Activated CD4-positive, alpha-beta memory T cell treated with anti-CD3 and anti-CD28 coated beads for 36 hours (primary cell): ENCODE results near the gene FHDC1. TPM values are rescaled to one million over a fixed set of nuclear protein-coding genes. Genes with fewer than 3 reads are reported as not detected.

ENCODE experiments used
- CTCF ChIA-PET: fragments of 350-600 bp; sonication (Branson Sonifier 250); formaldehyde crosslinking; loops from one replicate; lab custom pipeline; 2021; ENCODE audit warnings: antibody characterized with exemption, inconsistent platforms; lab: Charles Lee
- POLR2A ChIA-PET: fragments of 350-600 bp; sonication (Branson Sonifier 250); formaldehyde crosslinking; loops from one replicate; lab custom pipeline; 2021; ENCODE audit warnings: antibody characterized with exemption; lab: Charles Lee
- DNase-seq: peaks from one replicate; pipeline ENCODE4 v3.0.0-alpha.2; 2020
- H3K27ac Mint-ChIP-seq: one replicate; pipeline ENCODE4 v1.8.0; 2021; ENCODE audit warnings: mixed read lengths
- H3K27me3 Mint-ChIP-seq: one replicate; pipeline ENCODE4 v1.8.0; 2021; ENCODE audit warnings: mixed read lengths
- H3K36me3 Mint-ChIP-seq: one replicate; pipeline ENCODE4 v1.8.0; 2021; ENCODE audit warnings: mixed read lengths
- H3K4me1 Mint-ChIP-seq: one replicate; pipeline ENCODE4 v1.8.0; 2021; ENCODE audit warnings: low read depth, mixed read lengths
- H3K4me3 Mint-ChIP-seq: one replicate; pipeline ENCODE4 v1.8.0; 2021; ENCODE audit warnings: mild to moderate bottlenecking, mixed read lengths
- H3K9me3 Mint-ChIP-seq: one replicate; pipeline ENCODE4 v1.8.0; 2021; ENCODE audit warnings: mixed read lengths
- intact Hi-C: fragments of 100-400 bp; cut with micrococcal nuclease; formaldehyde crosslinking; loops from one replicate; pipeline ENCODE4 v1.15.1; 2023
- total RNA-seq, 2 experiments: library from RNA; stranded (reverse); gene quantifications; one replicate each; pipeline ENCODE4 v1.2.3, GENCODE V29; 2021

FHDC1 gene
- total RNA-seq, 2 experiments from 2014 or later: 0.07 TPM

GRCh38 chr4:153022241-153022715, 86.2 kb downstream of the FHDC1 start:
- no peaks in the 10 kb centered on the region for H3K27me3 Mint-ChIP-seq
- intact Hi-C loops: no loop called here
- no peak for DNase-seq
- no peak overlapping the region for H3K4me3 Mint-ChIP-seq
- no peaks in the 10 kb centered on the region for H3K9me3 Mint-ChIP-seq
- H3K4me1 Mint-ChIP-seq: no peaks in the 10 kb centered on the region
- H3K36me3 Mint-ChIP-seq: no peaks in the 10 kb centered on the region
- POLR2A ChIA-PET: no interaction called here
- no peak overlapping the region for H3K27ac Mint-ChIP-seq
- CTCF ChIA-PET: no interaction called here

DNA sequence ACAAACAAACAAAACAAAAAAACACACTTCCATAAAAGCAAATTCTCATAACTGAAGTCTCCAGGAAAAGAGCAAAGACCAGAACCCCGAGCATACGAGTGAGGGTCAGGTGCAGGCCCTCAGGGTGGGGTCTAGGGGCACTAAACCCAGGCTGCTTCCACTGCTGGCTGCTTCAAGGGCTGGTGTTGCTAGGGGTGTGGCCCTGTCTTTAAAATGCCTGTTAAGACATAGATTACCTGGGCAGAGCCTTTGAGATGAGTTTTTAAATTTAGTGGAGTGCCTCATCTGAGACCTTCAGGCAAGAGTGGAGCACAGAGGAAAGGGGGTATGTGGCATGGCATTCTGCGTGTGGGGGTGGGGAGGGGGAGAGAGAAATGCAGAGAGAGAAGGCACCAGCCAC, 87.0 kb downstream of the FHDC1 start:
- POLR2A ChIA-PET: no interaction called here
- intact Hi-C loops: no loop called here
- no peaks in the 10 kb centered on the region for H3K27me3 Mint-ChIP-seq
- no peaks in the 10 kb centered on the region for H3K4me1 Mint-ChIP-seq
- H3K27ac Mint-ChIP-seq: no peak overlapping the region
- no peak overlapping the region for H3K4me3 Mint-ChIP-seq
- no peak for DNase-seq
- H3K36me3 Mint-ChIP-seq: no peaks in the 10 kb centered on the region
- peaks cover under 1% of the 10 kb centered on the region for H3K9me3 Mint-ChIP-seq
- CTCF ChIA-PET: no interaction called here

DNA sequence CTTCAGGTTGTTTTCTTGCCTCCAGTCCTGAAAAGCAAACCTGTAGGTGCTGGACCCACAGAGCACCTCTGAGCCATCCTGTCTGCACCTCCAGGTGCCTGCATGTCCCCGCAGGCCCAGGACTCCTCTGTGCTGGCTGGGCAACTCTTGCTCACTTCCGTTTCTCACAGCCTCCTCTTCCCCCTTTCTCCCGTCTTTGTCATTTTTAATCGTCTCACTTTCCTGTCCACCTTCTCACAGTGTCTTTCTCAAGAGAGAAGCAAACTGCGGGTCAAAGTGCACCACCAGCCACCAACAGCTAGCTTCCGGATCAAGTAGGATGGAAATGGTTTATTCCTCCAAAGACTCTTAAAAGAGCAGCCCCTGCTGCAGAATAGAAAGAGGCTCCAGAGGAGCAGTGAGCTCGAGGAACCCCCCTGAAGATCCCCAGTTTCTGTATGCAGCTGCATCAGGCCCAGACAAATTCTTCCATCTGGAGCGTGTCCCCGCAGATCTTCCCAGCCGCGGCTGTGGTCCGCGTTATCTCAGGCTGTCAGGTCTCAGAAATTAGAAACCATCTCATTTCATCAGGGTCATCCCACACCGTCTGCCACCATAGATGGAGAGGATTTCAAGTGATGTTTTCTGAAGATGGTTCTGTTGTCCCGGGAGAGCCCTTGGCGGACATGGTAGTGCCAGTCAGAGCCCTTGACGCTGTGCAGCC, 87.7 kb downstream of the FHDC1 start:
- CTCF ChIA-PET: no interaction called here
- intact Hi-C loops: no loop called here
- no peak for DNase-seq
- POLR2A ChIA-PET: no interaction called here
- H3K27me3 Mint-ChIP-seq: no peaks in the 10 kb centered on the region
- H3K4me1 Mint-ChIP-seq: no peaks in the 10 kb centered on the region
- peaks cover 8% of the 10 kb centered on the region for H3K9me3 Mint-ChIP-seq
- no peak overlapping the region for H3K27ac Mint-ChIP-seq
- no peaks in the 10 kb centered on the region for H3K36me3 Mint-ChIP-seq
- H3K4me3 Mint-ChIP-seq: no peak overlapping the region

DNA sequence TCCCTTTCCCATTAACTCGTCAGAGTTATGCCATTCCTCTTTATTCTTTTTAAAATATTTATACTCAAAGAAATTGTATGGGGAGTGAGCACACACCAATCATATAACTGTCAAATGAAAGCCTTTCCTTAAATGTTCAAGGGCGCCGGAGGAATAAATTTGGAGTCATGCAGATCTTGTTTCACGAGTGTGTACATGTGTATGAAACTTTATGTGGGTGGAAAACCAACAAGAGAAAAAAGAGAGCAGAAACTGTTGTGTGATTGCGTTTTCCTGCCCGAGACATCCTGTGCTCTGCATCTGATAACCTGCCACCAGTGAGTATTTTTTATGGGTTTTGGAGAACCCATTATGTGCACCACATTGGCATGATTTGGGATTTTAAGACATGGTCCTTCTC, 88.3 kb downstream of the FHDC1 start:
- DNase-seq: no peak
- H3K4me1 Mint-ChIP-seq: no peaks in the 10 kb centered on the region
- H3K36me3 Mint-ChIP-seq: no peaks in the 10 kb centered on the region
- no peaks in the 10 kb centered on the region for H3K27me3 Mint-ChIP-seq
- ChIA-PET CTCF (no interaction called here), POLR2A (no interaction called here)
- intact Hi-C loops: no loop called here
- H3K9me3 Mint-ChIP-seq: peaks cover 14% of the 10 kb centered on the region
- H3K4me3 Mint-ChIP-seq: no peak overlapping the region
- H3K27ac Mint-ChIP-seq: no peak overlapping the region

DNA sequence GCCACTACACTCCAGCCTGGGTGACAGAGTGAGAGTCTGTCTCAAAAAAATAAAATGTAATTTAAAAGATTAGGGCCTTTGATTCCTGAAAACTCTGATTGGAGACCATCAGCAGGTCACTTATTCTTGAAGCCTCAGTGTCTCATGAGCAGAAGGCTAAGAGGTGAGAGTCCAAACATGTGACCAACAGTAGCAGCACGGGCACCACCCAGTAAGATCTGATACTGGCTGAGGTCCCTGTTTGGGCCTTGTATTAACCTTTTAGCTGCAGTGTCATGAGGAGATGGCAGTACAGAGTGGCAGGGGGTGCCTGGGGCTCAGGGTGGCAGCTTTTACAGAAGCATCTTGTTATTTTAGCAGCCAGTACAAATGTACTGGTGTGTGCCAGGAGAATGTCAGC, 89.3 kb downstream of the FHDC1 start:
- Mint-ChIP-seq H3K9me3 (peaks cover 22% of the 10 kb centered on the region), H3K27ac (no peak overlapping the region), H3K36me3 (no peaks in the 10 kb centered on the region), H3K4me3 (no peak overlapping the region), H3K4me1 (no peaks in the 10 kb centered on the region), H3K27me3 (no peaks in the 10 kb centered on the region)
- intact Hi-C loops: no loop called here
- POLR2A ChIA-PET: no interaction called here
- CTCF ChIA-PET: no interaction called here
- DNase-seq: no peak

DNA sequence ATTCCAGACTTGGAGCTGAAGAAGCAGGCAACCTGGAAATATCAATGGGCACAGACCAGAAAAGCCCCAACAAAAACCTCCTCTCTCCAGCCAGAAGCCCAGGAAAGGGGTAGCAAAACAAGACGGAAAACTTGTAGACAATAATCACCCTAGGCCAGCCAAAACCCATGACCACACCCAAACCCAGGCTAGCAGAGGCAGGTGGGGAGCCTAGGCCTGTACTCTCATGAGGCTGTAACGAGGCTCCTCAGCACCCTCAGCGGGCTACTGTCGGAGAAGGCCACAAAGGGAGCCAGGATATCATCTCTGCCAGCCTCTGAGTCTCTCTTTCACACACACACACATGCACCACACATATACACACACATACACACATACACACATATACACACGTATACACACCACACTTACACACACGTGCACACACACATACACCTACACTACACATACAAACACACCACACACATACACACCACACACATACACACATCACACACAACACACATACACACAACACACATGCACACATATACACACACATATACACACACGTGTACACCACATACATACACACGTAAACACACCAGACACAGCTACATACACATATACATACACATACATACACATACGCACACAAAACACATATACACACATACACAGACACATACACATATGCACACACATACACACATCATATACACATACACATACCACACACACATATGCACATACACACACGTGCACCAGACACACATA, 90.6 kb downstream of the FHDC1 start:
- no peak overlapping the region for H3K27ac Mint-ChIP-seq
- H3K9me3 Mint-ChIP-seq: peaks cover 27% of the 10 kb centered on the region
- H3K27me3 Mint-ChIP-seq: no peaks in the 10 kb centered on the region
- ChIA-PET POLR2A (interaction anchor here (0.7 kb wide), 1 partner anchor 8 kb away, joined by 3 read pairs; no protein-coding TSS in a partner anchor), CTCF (no interaction called here)
- no peaks in the 10 kb centered on the region for H3K36me3 Mint-ChIP-seq
- no peaks in the 10 kb centered on the region for H3K4me1 Mint-ChIP-seq
- no peak overlapping the region for H3K4me3 Mint-ChIP-seq
- intact Hi-C loops: no loop called here
- DNase-seq: no peak

- H3K4me1 Mint-ChIP-seq: no peaks in the 10 kb centered on the region
- no peaks in the 10 kb centered on the region for H3K27me3 Mint-ChIP-seq
- no peak overlapping the region for H3K27ac Mint-ChIP-seq
- no peak for DNase-seq
- no peak overlapping the region for H3K4me3 Mint-ChIP-seq
- H3K36me3 Mint-ChIP-seq: no peaks in the 10 kb centered on the region
- ChIA-PET CTCF (no interaction called here), POLR2A (no interaction called here)
- H3K9me3 Mint-ChIP-seq: peaks cover 27% of the 10 kb centered on the region
- intact Hi-C loops: no loop called here
Measured at GRCh38 chr4:153027866-153028265, 91.7 kb downstream of the FHDC1 start.

- H3K27ac Mint-ChIP-seq: no peak overlapping the region
- no peaks in the 10 kb centered on the region for H3K4me1 Mint-ChIP-seq
- intact Hi-C loops: no loop called here
- no peaks in the 10 kb centered on the region for H3K27me3 Mint-ChIP-seq
- no peak overlapping the region for H3K4me3 Mint-ChIP-seq
- no peak for DNase-seq
- ChIA-PET CTCF (no interaction called here), POLR2A (no interaction called here)
- no peaks in the 10 kb centered on the region for H3K36me3 Mint-ChIP-seq
- peaks cover 27% of the 10 kb centered on the region for H3K9me3 Mint-ChIP-seq
Measured at GRCh38 chr4:153028535-153028934, 92.4 kb downstream of the FHDC1 start.

Other genes starting within 250 kb of the FHDC1 start
- under 1 TPM; 0.15 to 0.31 TPM for gene TIGD4, start 156.6 kb upstream of the FHDC1 start, total RNA-seq
- 10 to 100 TPM in 1 of 2 experiments, 1 to 10 TPM in 1; 9.3 to 10.5 TPM for gene ARFIP1, start 156.4 kb upstream of the FHDC1 start, total RNA-seq